ENCODE data around the gene WASF3.

The WASF3 gene

DNA sequence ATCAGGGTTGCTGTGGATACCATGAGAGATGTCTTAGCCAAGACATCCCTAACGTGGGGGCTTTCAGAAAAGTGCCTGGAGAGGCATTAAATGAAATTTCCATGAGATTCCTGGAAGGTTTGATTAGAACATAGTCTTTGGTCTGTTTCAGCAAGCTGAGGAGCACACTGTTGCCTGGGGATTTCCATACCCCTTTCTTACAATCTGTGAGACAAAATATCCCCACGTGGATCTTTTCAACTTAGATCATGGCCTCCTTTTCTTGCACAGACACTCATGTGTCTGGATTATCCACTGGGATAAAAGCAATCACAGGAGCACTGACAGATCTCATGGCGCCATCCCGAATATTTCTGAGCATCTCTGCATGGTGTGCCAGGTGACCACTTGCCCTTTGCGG lies 161.4 kb downstream of the WASF3 start:
- Histone ChIP-seq H2AFZ (ENCODE audit: low read length) (no peak overlapping the region), H3K9ac (ENCODE audit: low read length) (no peak overlapping the region), H3K9me3 (ENCODE audit: low read length) (no peaks in the 10 kb centered on the region), H3K27me3 (ENCODE audit: insufficient read depth, low read length) (no peaks in the 10 kb centered on the region), H3K79me2 (ENCODE audit: insufficient read depth, low read length) (no peaks in the 10 kb centered on the region), H3K9me2 (ENCODE audit: low read depth, low read length) (no peaks in the 10 kb centered on the region), H3K4me1 (ENCODE audit: insufficient read depth, low read length, severe bottlenecking) (no peaks in the 10 kb centered on the region), H4K20me1 (ENCODE audit: insufficient read depth, low read length) (no peaks in the 10 kb centered on the region), H3K27ac (ENCODE audit: low read depth, low read length, poor library complexity, severe bottlenecking) (no peak overlapping the region), H3K4me2 (ENCODE audit: low read length) (no peak overlapping the region), H3K36me3 (ENCODE audit: insufficient read depth, low read length) (no peaks in the 10 kb centered on the region), H3F3A (ENCODE audit: insufficient read depth, low read length) (no peaks in the 10 kb centered on the region), H3K4me3 (ENCODE audit: low read depth, low read length, poor library complexity, severe bottlenecking) (no peak overlapping the region)
- TF ChIP-seq, protein P1, sequence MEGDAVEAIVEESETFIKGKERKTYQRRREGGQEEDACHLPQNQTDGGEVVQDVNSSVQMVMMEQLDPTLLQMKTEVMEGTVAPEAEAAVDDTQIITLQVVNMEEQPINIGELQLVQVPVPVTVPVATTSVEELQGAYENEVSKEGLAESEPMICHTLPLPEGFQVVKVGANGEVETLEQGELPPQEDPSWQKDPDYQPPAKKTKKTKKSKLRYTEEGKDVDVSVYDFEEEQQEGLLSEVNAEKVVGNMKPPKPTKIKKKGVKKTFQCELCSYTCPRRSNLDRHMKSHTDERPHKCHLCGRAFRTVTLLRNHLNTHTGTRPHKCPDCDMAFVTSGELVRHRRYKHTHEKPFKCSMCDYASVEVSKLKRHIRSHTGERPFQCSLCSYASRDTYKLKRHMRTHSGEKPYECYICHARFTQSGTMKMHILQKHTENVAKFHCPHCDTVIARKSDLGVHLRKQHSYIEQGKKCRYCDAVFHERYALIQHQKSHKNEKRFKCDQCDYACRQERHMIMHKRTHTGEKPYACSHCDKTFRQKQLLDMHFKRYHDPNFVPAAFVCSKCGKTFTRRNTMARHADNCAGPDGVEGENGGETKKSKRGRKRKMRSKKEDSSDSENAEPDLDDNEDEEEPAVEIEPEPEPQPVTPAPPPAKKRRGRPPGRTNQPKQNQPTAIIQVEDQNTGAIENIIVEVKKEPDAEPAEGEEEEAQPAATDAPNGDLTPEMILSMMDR (IDR thresholded peaks at IDR 0.05; ENCODE audit: low read length) = no peak
- TF ChIP-seq EZH2 (IDR thresholded peaks at IDR 0.05; ENCODE audit: borderline replicate concordance, low read length) = no peak

DNA sequence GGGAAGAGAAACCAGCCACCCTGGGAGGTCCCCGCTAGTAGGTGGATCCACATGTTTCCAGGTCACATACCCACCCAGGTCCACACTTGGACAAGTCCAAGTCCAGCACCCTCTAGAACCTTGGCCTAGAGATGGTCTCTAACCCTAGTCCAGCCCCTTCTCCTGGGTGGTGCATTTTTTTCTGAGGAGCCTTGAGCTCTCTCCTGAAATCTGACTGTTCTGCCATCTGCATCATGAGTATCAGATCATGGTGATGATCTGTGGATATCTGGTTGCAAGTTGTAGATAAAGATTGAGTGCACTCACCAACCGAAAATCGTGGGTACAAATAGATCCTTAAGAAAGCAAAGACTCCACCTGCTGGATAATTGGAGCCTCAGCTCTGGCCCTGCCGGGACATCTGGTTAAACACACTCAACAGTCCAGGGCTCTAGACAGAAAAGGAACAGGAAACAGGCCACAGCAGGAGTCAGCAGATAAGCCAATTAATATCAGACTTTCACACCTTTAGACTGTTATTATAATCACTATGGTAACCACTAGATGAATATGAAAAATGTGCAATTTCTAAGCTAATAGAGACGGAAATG lies 162.0 kb downstream of the WASF3 start:
- H3K4me3 ChIP-seq (ENCODE audit: low read depth, low read length, poor library complexity, severe bottlenecking) = no peak overlapping the region
- no peaks in the 10 kb centered on the region for H3K79me2 ChIP-seq (ENCODE audit: insufficient read depth, low read length)
- H3K27me3 ChIP-seq (ENCODE audit: insufficient read depth, low read length) = no peaks in the 10 kb centered on the region
- no peak overlapping the region for H3K4me2 ChIP-seq (ENCODE audit: low read length)
- TF ChIP-seq EZH2 (IDR thresholded peaks at IDR 0.05; ENCODE audit: borderline replicate concordance, low read length) = no peak
- TF ChIP-seq, protein P1 (IDR thresholded peaks at IDR 0.05; ENCODE audit: low read length) = no peak
- H3K4me1 ChIP-seq (ENCODE audit: insufficient read depth, low read length, severe bottlenecking) = no peaks in the 10 kb centered on the region
- no peaks in the 10 kb centered on the region for H4K20me1 ChIP-seq (ENCODE audit: insufficient read depth, low read length)
- no peak overlapping the region for H3K27ac ChIP-seq (ENCODE audit: low read depth, low read length, poor library complexity, severe bottlenecking)
- no peaks in the 10 kb centered on the region for H3K9me3 ChIP-seq (ENCODE audit: low read length)
- H3K9ac ChIP-seq (ENCODE audit: low read length) = no peak overlapping the region
- H3K36me3 ChIP-seq (ENCODE audit: insufficient read depth, low read length) = no peaks in the 10 kb centered on the region
- no peaks in the 10 kb centered on the region for H3F3A ChIP-seq (ENCODE audit: insufficient read depth, low read length)
- no peak overlapping the region for H2AFZ ChIP-seq (ENCODE audit: low read length)
- H3K9me2 ChIP-seq (ENCODE audit: low read depth, low read length) = no peaks in the 10 kb centered on the region

DNA sequence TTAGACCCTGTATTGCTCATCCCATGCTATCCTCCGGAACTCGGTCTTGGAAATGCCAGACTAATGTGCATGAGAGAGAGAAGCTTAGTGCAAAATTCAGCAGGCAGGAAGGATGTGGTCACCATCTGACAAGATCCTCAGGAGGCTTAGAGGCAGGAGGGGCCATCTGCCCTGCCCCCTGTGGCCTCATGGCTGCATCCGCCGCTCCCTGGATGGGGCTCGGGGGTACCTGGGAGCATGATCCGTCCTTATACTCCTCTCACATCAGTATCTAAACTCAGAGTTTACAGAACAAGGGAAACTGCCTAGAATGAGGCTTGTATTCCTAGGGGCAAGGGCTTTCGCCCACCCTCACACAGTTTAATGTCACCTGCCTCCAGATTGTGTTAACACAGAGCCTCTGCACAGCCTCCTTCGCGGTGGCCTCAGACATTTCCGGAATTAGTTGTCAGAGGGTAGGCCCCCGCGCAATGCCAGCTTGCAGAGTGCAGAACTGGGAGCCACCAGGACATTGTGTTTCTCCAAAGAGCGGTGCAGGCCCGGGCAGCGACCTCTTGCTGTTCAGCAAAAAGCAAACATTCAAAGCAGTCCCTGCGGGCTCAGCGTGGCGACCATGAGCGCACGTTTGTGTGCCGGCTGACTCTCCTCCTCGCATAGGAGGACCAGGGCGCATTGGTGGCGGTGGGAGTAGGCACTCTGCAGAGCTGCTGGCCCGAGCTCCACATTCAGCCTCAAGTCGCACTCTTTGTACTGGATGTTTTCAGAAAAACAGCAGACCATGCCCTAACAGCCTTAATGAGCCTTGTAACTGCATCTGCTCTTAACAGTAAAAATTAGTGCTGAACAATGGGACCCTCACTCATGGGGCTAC lies 164.0 kb downstream of the WASF3 start:
- Histone ChIP-seq H3K9me2 (ENCODE audit: low read depth, low read length) (no peaks in the 10 kb centered on the region), H2AFZ (ENCODE audit: low read length) (no peak overlapping the region), H3K4me2 (ENCODE audit: low read length) (no peak overlapping the region)

More for the DNA sequence above, 164.0 kb downstream of the WASF3 start:
- no peak overlapping the region for H3K4me3 ChIP-seq (ENCODE audit: low read depth, low read length, poor library complexity, severe bottlenecking)
- H3K79me2 ChIP-seq (ENCODE audit: insufficient read depth, low read length) = no peaks in the 10 kb centered on the region
- TF ChIP-seq EZH2 (IDR thresholded peaks at IDR 0.05; ENCODE audit: borderline replicate concordance, low read length) = no peak
- TF ChIP-seq, protein P1 (IDR thresholded peaks at IDR 0.05; ENCODE audit: low read length) = no peak
- H3K9ac ChIP-seq (ENCODE audit: low read length) = no peak overlapping the region
- no peaks in the 10 kb centered on the region for H3K9me3 ChIP-seq (ENCODE audit: low read length)
- H3K27ac ChIP-seq (ENCODE audit: low read depth, low read length, poor library complexity, severe bottlenecking) = no peak overlapping the region
- H4K20me1 ChIP-seq (ENCODE audit: insufficient read depth, low read length) = no peaks in the 10 kb centered on the region
- no peaks in the 10 kb centered on the region for H3F3A ChIP-seq (ENCODE audit: insufficient read depth, low read length)
- H3K27me3 ChIP-seq (ENCODE audit: insufficient read depth, low read length) = no peaks in the 10 kb centered on the region
- no peaks in the 10 kb centered on the region for H3K36me3 ChIP-seq (ENCODE audit: insufficient read depth, low read length)
- H3K4me1 ChIP-seq (ENCODE audit: insufficient read depth, low read length, severe bottlenecking) = no peaks in the 10 kb centered on the region
